Heart left ventricle (tissue), 16 donors: ENCODE data around the gene SPON2. TPM values are rescaled to one million over a fixed set of nuclear protein-coding genes. Genes with fewer than 3 reads are reported as not detected.

Experiments
- ATAC-seq, 4 donors: fragments of 200-7000 bp; cut with Tn5 transposase; one replicate each; pipeline ENCODE4 v1.9.1; 2020 to 2022; ENCODE audit warnings: moderate library complexity in 4 of 4, mild to moderate bottlenecking in 3 of 4, moderate number of reproducible peaks in 1 of 4
- DNase-seq, 5 donors: peaks; one replicate each; pipeline ENCODE4 v3.0.0-alpha.2; 2020
- H3K27ac ChIP-seq, 12 donors: fragments of 200-600 bp; sonication (generic) in 4 of 12; one replicate each; pipeline versions ENCODE4 v1.5.0 to v1.8.0; 2016 to 2022; ENCODE audit warnings: mild to moderate bottlenecking in 2 of 12
- H3K27me3 ChIP-seq, 9 donors: fragments of 200-600 bp; sonication (generic) in 2 of 9; one replicate each; pipeline versions ENCODE4 v1.5.1 to v1.8.0; 2016 to 2022; ENCODE audit warnings: mild to moderate bottlenecking in 3 of 9
- H3K36me3 ChIP-seq, 9 donors: fragments of 200-600 bp; sonication (generic) in 2 of 9; one replicate each; pipeline versions ENCODE4 v1.5.0 to v1.8.0; 2018 to 2022; ENCODE audit warnings: mild to moderate bottlenecking in 2 of 9
- H3K4me1 ChIP-seq, 12 donors: fragments of 200-600 bp; sonication (generic) in 4 of 12; one replicate each; pipeline versions ENCODE4 v1.5.0 to v1.8.0; 2016 to 2022; ENCODE audit warnings: mild to moderate bottlenecking in 3 of 12
- H3K4me3 ChIP-seq, 12 donors: fragments of 200-600 bp; sonication (generic) in 4 of 12; one replicate each; pipeline versions ENCODE4 v1.5.0 to v1.8.0; 2017 to 2022; ENCODE audit warnings: mild to moderate bottlenecking in 9 of 12, moderate library complexity in 4 of 12
- H3K9me3 ChIP-seq, 12 donors: fragments of 200-600 bp; sonication (generic) in 4 of 12; one replicate each; pipeline versions ENCODE4 v1.5.0 to v1.8.0; 2016 to 2022; ENCODE audit warnings: mild to moderate bottlenecking in 1 of 12
- CTCF ChIP-seq, 12 donors: fragments of 200-600 bp; sonication (generic) in 4 of 12; IDR thresholded peaks; one replicate each; pipeline versions ENCODE4 v1.5.0 to v1.8.0; 2018 to 2022; ENCODE audit warnings: antibody characterized with exemption in 12 of 12, mild to moderate bottlenecking in 5 of 12
- POLR2A ChIP-seq, 2 donors: fragments of 450-650 bp; IDR thresholded peaks; one replicate each; pipeline ENCODE4 v1.6.1; 2017; ENCODE audit warnings: antibody characterized with exemption in 2 of 2, mild to moderate bottlenecking in 2 of 2, moderate library complexity in 2 of 2
- WGBS, 4 donors: extraction: QIAGEN DNeasy Blood & Tissue Kit in 2 of 4; methylation state at CpG; one replicate each; pipeline versions ENCODE4 v1.1.5 to v1.1.7; 2013 to 2018; 5-methylcytosine and 5-hydroxymethylcytosine counted together
- intact Hi-C, 10 donors: fragments of 100-400 bp; cut with DNase I; formaldehyde crosslinking; loops; one replicate each; pipeline versions ENCODE4 v1.11.1 to v1.14.2; 2022
- polyA plus RNA-seq, 2 donors: library from polyadenylated mRNA; stranded (reverse); fragments of 200-250 nt; gene quantifications; one replicate each; pipeline ENCODE4 v1.2.3, GENCODE V29; 2013
- total RNA-seq, 9 donors: library from RNA; depleted of rRNA in 2 of 9; stranded (reverse); fragments of >200 nt in 2 of 9; fragmentation: NEBNext Ultra II Directional in 3 of 9; extraction: Animal tissue kit (Norgen Biotek cat#: 25700) in 3 of 9; gene quantifications; one replicate each; pipeline versions ENCODE4 v1.1.0 to v1.2.4, GENCODE V29; 2016 to 2023
- donor health status: ischemic (EF 13 %, LVEDD 7.1; RV severe dilation, severe dysfunction).
- donor health status: healthy with polysubstance abuse.
- donor health status: DM: no; HTN: yes; CAD: no.
- donor health status: DM: no; HTN: no; CAD: no.
- donor health status: ischemic (EF 25% LVEDD 6.9; RV normal size, moderate dysfunction).
- donor health status: ischemic (EF 25% LVEDD 5.7; RV mildly dilated, moderate dysfunction).
- donor health status: healthy.
- donor health status: DM: yes; HTN: yes; CAD: no.
- donor health status: ischemic (EF 35%, LVEDD 5.7; RV mildly dilated, moderate dysfunction).
- donor health status: nonischemic (EF 11% LVEDD 7.7; RV severe dilation, severe dysfunction).
- donor health status: DM: yes; HTN: yes; CAD: no.
- donor health status: PGD.
- donor health status: ischemic (EF 29% LVEDD 5.4; RV normal size, mild dysfunction).
- donor health status: nonischemic (EF 23%, LVEDD 6.1; RV moderate dilation, normal function).

The SPON2 gene
- total and polyA plus RNA-seq, 11 donors = 7.8 to 36.3 (median 13.7) TPM

DNA sequence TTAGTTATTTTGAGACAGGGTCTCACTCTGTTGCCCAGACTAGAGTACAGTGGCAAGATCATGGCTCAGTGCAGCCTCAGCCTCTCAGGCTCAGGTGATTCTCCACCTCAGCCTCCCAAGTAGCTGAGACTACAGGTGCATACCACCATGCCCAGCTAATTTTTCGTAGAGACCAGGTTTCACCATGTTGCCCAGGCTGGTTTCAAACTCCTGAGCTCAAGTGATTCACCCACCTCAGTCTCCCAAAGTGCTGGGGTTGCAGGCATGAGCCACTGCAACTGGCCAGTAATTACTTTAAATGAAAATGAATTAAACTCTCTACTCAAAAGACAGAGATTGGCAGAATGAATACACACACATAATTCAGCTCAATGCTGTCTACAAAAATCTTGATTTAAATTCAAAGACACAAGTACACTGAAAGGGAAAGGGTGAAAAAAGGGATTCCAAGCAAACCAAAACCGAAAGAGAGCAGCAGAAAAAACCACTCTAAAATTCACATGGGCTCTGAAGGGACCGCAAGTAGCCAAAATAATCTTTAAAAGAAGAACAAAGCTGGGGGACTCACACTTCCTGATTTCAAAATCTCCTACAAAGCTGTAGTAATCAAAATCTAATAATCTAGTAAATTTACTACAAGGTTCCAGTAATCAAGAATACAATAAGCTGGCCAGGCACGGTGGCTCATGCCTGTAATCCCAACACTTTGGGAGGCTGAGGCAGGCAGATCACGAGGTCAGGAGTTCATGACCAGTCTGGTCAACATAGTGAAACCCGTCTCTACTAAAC is 11.8 kb upstream of the SPON2 start:
- H3K4me3 ChIP-seq = peak overlapping the region in 4 of 12 donors; percentile 12 to 38 (median 32)
- no peaks in the 10 kb centered on the region for H3K27me3 ChIP-seq
- peaks cover 0 to 38% (median 0%) of the 10 kb centered on the region in 12 donors for H3K4me1 ChIP-seq
- peaks cover 0 to 27% (median 10%) of the 10 kb centered on the region in 12 donors for H3K9me3 ChIP-seq
- 56 to 69% (median 65%) methylated on average over 6 of the region's 6 CpGs for WGBS, 4 donors
- intact Hi-C loops = no loop called here
- H3K36me3 ChIP-seq = no peaks in the 10 kb centered on the region
- no peak for ATAC-seq
- DNase-seq = no peak
- no peak for TF ChIP-seq CTCF (IDR thresholded peaks at IDR 0.05)
- no peak for TF ChIP-seq POLR2A (IDR thresholded peaks at IDR 0.05)
- H3K27ac ChIP-seq = peak overlapping the region in 5 of 12 donors; percentile 2 to 86 (median 27)

GRCh38 chr4:1182313-1182712 is 9.9 kb upstream of the SPON2 start:
- H3K27me3 ChIP-seq = no peaks in the 10 kb centered on the region
- H3K9me3 ChIP-seq = peaks cover 0 to 27% (median 10%) of the 10 kb centered on the region in 12 donors
- no peak for DNase-seq
- no peak overlapping the region for H3K27ac ChIP-seq
- intact Hi-C loops = no loop called here
- no peak for ATAC-seq
- no peaks in the 10 kb centered on the region for H3K36me3 ChIP-seq
- no peak for TF ChIP-seq CTCF (IDR thresholded peaks at IDR 0.05)
- TF ChIP-seq POLR2A (IDR thresholded peaks at IDR 0.05) = no peak
- H3K4me3 ChIP-seq = no peak overlapping the region
- peaks cover 0 to 45% (median 8%) of the 10 kb centered on the region in 12 donors for H3K4me1 ChIP-seq

DNA sequence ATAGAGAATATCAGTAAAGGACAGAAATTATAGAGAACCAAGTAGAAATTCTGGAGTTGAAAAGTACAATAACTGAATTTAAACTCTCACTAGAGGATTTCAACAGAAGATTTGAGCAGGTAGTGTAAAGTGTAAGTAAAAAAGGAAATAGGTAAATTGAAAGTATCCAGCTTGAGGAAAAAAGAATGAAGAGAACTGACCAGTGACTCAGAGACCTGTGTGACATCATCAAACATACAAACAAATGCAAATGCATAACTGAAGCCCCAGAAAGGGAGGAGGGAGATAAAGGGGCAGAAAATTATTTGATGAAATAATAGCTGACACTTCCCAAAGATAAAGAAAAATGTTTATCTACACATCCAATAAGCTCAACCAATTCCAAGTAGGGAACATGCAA is 8.3 kb upstream of the SPON2 start:
- intact Hi-C loops = no loop called here
- no peak for DNase-seq
- no peaks in the 10 kb centered on the region for H3K27me3 ChIP-seq
- no peak for ATAC-seq
- H3K4me3 ChIP-seq = no peak overlapping the region
- TF ChIP-seq POLR2A (IDR thresholded peaks at IDR 0.05) (no peak), CTCF (IDR thresholded peaks at IDR 0.05) (no peak)
- H3K27ac ChIP-seq = no peak overlapping the region
- H3K9me3 ChIP-seq = peaks cover 0 to 27% (median 10%) of the 10 kb centered on the region in 12 donors
- H3K4me1 ChIP-seq = peaks cover 0 to 34% (median 5%) of the 10 kb centered on the region in 12 donors
- H3K36me3 ChIP-seq = no peaks in the 10 kb centered on the region

- Histone ChIP-seq H3K4me1 (peaks cover 0 to 33% (median 5%) of the 10 kb centered on the region in 12 donors), H3K36me3 (no peaks in the 10 kb centered on the region), H3K4me3 (no peak overlapping the region), H3K9me3 (peaks cover 0 to 27% (median 10%) of the 10 kb centered on the region in 12 donors), H3K27ac (no peak overlapping the region), H3K27me3 (no peaks in the 10 kb centered on the region)
- intact Hi-C loops = no loop called here
- ATAC-seq (no peak), DNase-seq (no peak)
- TF ChIP-seq CTCF (IDR thresholded peaks at IDR 0.05) (no peak), POLR2A (IDR thresholded peaks at IDR 0.05) (no peak)
- 93 to 100% (median 95%) methylated on average over 1 of the region's 1 CpG for WGBS, 4 donors
These were observed 7.6 kb upstream of the SPON2 start for GRCh38 chr4:1179976-1180375.
